ENCODE data around the gene AP3B2.

DNA sequence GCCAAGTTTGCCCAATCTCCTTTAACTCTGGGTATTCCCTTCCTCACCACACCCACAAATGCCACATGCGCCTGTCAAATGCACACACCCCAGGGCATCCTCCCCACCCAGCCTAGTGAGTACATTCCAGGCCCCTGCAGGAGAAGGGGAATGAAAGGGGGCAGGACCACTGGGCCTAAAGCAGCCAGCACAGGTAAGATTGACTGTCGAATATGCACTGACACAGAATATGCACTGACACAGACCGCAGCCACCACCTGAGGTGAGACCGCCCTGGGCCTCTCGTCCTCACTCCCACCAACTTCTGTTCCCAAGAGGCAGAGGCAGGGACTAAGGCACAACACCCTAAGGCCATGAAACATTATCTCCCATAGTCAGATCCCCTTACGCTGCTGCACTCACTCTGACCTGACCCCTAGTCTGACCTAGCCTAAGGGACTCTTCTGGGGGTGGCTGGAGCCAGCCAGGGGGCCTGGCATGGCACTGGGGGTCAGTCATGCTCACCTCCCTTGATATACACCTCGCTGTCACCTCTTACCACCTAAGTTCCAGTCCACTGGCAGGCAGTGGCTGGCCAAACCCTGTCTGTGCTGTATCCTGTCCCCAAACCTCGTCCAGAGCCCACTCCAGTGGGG is 10.8 kb downstream of the AP3B2 start:
- TF ChIP-seq, protein P1, sequence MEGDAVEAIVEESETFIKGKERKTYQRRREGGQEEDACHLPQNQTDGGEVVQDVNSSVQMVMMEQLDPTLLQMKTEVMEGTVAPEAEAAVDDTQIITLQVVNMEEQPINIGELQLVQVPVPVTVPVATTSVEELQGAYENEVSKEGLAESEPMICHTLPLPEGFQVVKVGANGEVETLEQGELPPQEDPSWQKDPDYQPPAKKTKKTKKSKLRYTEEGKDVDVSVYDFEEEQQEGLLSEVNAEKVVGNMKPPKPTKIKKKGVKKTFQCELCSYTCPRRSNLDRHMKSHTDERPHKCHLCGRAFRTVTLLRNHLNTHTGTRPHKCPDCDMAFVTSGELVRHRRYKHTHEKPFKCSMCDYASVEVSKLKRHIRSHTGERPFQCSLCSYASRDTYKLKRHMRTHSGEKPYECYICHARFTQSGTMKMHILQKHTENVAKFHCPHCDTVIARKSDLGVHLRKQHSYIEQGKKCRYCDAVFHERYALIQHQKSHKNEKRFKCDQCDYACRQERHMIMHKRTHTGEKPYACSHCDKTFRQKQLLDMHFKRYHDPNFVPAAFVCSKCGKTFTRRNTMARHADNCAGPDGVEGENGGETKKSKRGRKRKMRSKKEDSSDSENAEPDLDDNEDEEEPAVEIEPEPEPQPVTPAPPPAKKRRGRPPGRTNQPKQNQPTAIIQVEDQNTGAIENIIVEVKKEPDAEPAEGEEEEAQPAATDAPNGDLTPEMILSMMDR (IDR thresholded peaks at IDR 0.05; ENCODE audit: insufficient read depth, low read length), result no peak
- no peak for TF ChIP-seq POLR2AphosphoS5 (IDR thresholded peaks at IDR 0.05; ENCODE audit: low read depth)
- TF ChIP-seq, protein P2, sequence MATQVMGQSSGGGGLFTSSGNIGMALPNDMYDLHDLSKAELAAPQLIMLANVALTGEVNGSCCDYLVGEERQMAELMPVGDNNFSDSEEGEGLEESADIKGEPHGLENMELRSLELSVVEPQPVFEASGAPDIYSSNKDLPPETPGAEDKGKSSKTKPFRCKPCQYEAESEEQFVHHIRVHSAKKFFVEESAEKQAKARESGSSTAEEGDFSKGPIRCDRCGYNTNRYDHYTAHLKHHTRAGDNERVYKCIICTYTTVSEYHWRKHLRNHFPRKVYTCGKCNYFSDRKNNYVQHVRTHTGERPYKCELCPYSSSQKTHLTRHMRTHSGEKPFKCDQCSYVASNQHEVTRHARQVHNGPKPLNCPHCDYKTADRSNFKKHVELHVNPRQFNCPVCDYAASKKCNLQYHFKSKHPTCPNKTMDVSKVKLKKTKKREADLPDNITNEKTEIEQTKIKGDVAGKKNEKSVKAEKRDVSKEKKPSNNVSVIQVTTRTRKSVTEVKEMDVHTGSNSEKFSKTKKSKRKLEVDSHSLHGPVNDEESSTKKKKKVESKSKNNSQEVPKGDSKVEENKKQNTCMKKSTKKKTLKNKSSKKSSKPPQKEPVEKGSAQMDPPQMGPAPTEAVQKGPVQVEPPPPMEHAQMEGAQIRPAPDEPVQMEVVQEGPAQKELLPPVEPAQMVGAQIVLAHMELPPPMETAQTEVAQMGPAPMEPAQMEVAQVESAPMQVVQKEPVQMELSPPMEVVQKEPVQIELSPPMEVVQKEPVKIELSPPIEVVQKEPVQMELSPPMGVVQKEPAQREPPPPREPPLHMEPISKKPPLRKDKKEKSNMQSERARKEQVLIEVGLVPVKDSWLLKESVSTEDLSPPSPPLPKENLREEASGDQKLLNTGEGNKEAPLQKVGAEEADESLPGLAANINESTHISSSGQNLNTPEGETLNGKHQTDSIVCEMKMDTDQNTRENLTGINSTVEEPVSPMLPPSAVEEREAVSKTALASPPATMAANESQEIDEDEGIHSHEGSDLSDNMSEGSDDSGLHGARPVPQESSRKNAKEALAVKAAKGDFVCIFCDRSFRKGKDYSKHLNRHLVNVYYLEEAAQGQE (IDR thresholded peaks at IDR 0.05; ENCODE audit: insufficient replicate concordance, low read depth), result no peak

Measured in HL-60 (cell line).